HepG2 (cell line): ENCODE results near the gene TMEM170B. TPM values are rescaled to one million over a fixed set of nuclear protein-coding genes. Genes with fewer than 3 reads are reported as not detected.

ENCODE experiments used
- ATAC-seq: fragments of 200-7000 bp; cut with Tn5 transposase; 3 replicates; pipeline ENCODE4 v1.9.1; 2020; ENCODE audit warnings: mild to moderate bottlenecking, moderate library complexity
- BruUV-seq: library from RNA; stranded (reverse); fragments of 400-500 nt; replicated peaks from 2 replicates; lab custom pipeline; 2021; lab: Mats Ljungman, UMichigan
- CTCF ChIA-PET: fragments of 300-600 bp; formaldehyde crosslinking; extraction: SDS; loops from one replicate; lab custom pipeline; 2021; ENCODE audit warnings: low total read pairs, inconsistent platforms, low intra/inter-chr PET ratio; lab: Yijun Ruan, JAX
- POLR2A ChIA-PET: fragments of 350-600 bp; sonication (Branson Sonifier 250); formaldehyde crosslinking; loops from one replicate; lab custom pipeline; 2020; ENCODE audit warnings: antibody characterized with exemption, inconsistent platforms; lab: Yijun Ruan, JAX
- DNase-seq: peaks from one replicate; pipeline ENCODE4 v3.0.0-alpha.2; 2015; ENCODE audit warnings: low spot score
- FAIRE-seq: peaks from 3 replicates; lab custom pipeline; 2011; peaks lifted over from hg19 to GRCh38; lab: Jason Lieb, UNC
- H2AFZ ChIP-seq: one replicate; pipeline ENCODE4 v1.6.1; 2011; ENCODE audit warnings: low read length, inconsistent platforms
- H3K27ac ChIP-seq: fragments of 300-600 bp; 3 replicates; pipeline ENCODE4 v1.8.0; 2011; ENCODE audit warnings: mixed run types, mild to moderate bottlenecking, mixed read lengths, low read length, inconsistent platforms; ENCODE audit not compliant: insufficient read depth; ENCODE audit errors: extremely low read length
- H3K27me3 ChIP-seq, 2 experiments: fragments of 200-600 bp in 1 of 2; 2 replicates in 1 of 2; 3 replicates in 1 of 2; pipeline versions ENCODE4 v1.6.0 to v1.8.0; 2011; ENCODE audit warnings: low read length in 2 of 2, mild to moderate bottlenecking in 2 of 2, moderate library complexity in 2 of 2, inconsistent platforms in 1 of 2; ENCODE audit not compliant: insufficient read depth in 2 of 2, control insufficient read depth in 1 of 2
- H3K36me3 ChIP-seq, 2 experiments: fragments of 200-600 bp in 1 of 2; replicated peaks in 1 of 2; 2 replicates in 1 of 2; 3 replicates in 1 of 2; pipeline versions ENCODE4 v1.5.1 to v1.8.0; 2011; ENCODE audit warnings: low read length in 2 of 2, inconsistent platforms in 1 of 2; ENCODE audit not compliant: insufficient read depth in 2 of 2, control insufficient read depth in 1 of 2
- H3K4me1 ChIP-seq: 2 replicates; pipeline ENCODE4 v1.5.1; 2012; ENCODE audit warnings: low read length, inconsistent platforms; ENCODE audit not compliant: insufficient read depth
- H3K4me2 ChIP-seq: 2 replicates; pipeline ENCODE4 v1.6.0; 2011; ENCODE audit warnings: low read depth, low read length, inconsistent platforms
- H3K4me3 ChIP-seq, 3 experiments: fragments of 200-600 bp in 1 of 3; sonication (generic), shearing (Covaris generic) in 1 of 3; replicated peaks in 1 of 3; 2 replicates each; pipeline ENCODE4 v1.5.1; 2011 to 2016; ENCODE audit warnings: low read length in 3 of 3, inconsistent platforms in 2 of 3, low read depth in 2 of 3, mild to moderate bottlenecking in 2 of 3, control low read depth in 1 of 3, mixed read lengths in 1 of 3; ENCODE audit not compliant: insufficient read depth in 1 of 3
- H3K79me2 ChIP-seq: one replicate; pipeline ENCODE4 v1.6.1; 2011; ENCODE audit warnings: low read length, inconsistent platforms; ENCODE audit not compliant: insufficient read depth
- H3K9ac ChIP-seq: 2 replicates; pipeline ENCODE4 v1.6.0; 2011; ENCODE audit warnings: mild to moderate bottlenecking, low read depth, low read length, inconsistent platforms; ENCODE audit not compliant: insufficient read depth
- H3K9me3 ChIP-seq: 2 replicates; pipeline ENCODE4 v1.5.1; 2012; ENCODE audit warnings: mild to moderate bottlenecking, low read length
- H4K20me1 ChIP-seq: 2 replicates; pipeline ENCODE4 v1.6.0; 2011; ENCODE audit warnings: inconsistent platforms, mild to moderate bottlenecking, low read length, moderate library complexity; ENCODE audit not compliant: insufficient read depth
- ATF7 ChIP-seq, 2 experiments: fragments of 450-650 bp in 1 of 2; sonication (generic) in 1 of 2; formaldehyde crosslinking in 1 of 2; IDR thresholded peaks; 2 replicates each; pipeline versions ENCODE4 v1.4.0 to v1.6.1; 2016 to 2020; ENCODE audit warnings: antibody characterized with exemption in 1 of 2, mild to moderate bottlenecking in 1 of 2, missing genetic modification reagents in 1 of 2
- CREB1 ChIP-seq, 2 experiments: fragments of 450-650 bp in 1 of 2; IDR thresholded peaks; 2 replicates each; pipeline ENCODE4 v1.6.1; 2016 to 2017; ENCODE audit warnings: control low read depth in 1 of 2, mild to moderate bottlenecking in 1 of 2, missing compliant biosample characterization in 1 of 2, missing genetic modification characterization in 1 of 2
- CREM ChIP-seq, 2 experiments: sonication (generic) in 1 of 2; formaldehyde crosslinking in 1 of 2; IDR thresholded peaks; 2 replicates each; pipeline versions ENCODE4 v1.4.0 to v1.6.1; 2016 to 2020; ENCODE audit warnings: antibody characterized with exemption in 1 of 2, mild to moderate bottlenecking in 1 of 2, missing genetic modification reagents in 1 of 2
- RARA ChIP-seq: IDR thresholded peaks from 2 replicates; pipeline ENCODE4 v1.6.1; 2016; ENCODE audit warnings: missing genetic modification reagents, missing compliant biosample characterization
- ZNF737 ChIP-seq: sonication (generic); formaldehyde crosslinking; IDR thresholded peaks from 2 replicates; pipeline ENCODE4 v1.5.0; 2020; ENCODE audit warnings: missing genetic modification reagents, mild to moderate bottlenecking, borderline replicate concordance
- ZNF841 ChIP-seq: sonication (generic); formaldehyde crosslinking; IDR thresholded peaks from 2 replicates; pipeline ENCODE4 v1.8.1; 2023; ENCODE audit warnings: missing genetic modification reagents, borderline replicate concordance
- WGBS: methylation state at CpG from one replicate; pipeline ENCODE4 v1.1.6; 2017; ENCODE audit warnings: low lambda C conversion rate; 5-methylcytosine and 5-hydroxymethylcytosine counted together
- in situ Hi-C: cut with HindIII; loops from 2 replicates; pipeline ENCODE4 v1.10.0; 2017; ENCODE audit warnings: low pct_unique_long_range_greater_than_20kb; ENCODE audit not compliant: extremely low pct_ligation_motif_present
- intact Hi-C: fragments of 100-400 bp; cut with micrococcal nuclease; formaldehyde crosslinking; loops from one replicate; pipeline ENCODE4 v1.10.0; 2022; ENCODE audit not compliant: unreplicated experiment
- polyA plus RNA-seq, 8 experiments: library from polyadenylated mRNA; depleted of rRNA in 3 of 8; stranded (reverse) in 7 of 8; unstranded in 1 of 8; fragments of >200 nt; fragmentation: Illumina TruSeq in 4 of 8; extraction: Trizol in 4 of 8; gene quantifications; 2 replicates each; pipeline versions ENCODE4 v1.2.1 to v1.2.3, GENCODE V29; 2011 to 2016; ENCODE audit warnings: low read depth in 4 of 8, missing spikeins in 1 of 8, mixed read lengths in 1 of 8; ENCODE audit not compliant: insufficient read depth in 1 of 8
- total RNA-seq, 5 experiments: library from RNA; depleted of rRNA; stranded (reverse); fragments of >200 nt; fragmentation: Illumina TruSeq; extraction: Trizol; gene quantifications; 2 replicates each; pipeline ENCODE4 v1.2.3, GENCODE V29; 2016; ENCODE audit warnings: low read depth in 1 of 5
- TF ChIP-seq, protein P1 (sequence below): sonication (generic); formaldehyde crosslinking; IDR thresholded peaks from 2 replicates; pipeline ENCODE4 v1.4.0; 2020; ENCODE audit warnings: low read depth, mild to moderate bottlenecking, missing genetic modification reagents

The TMEM170B gene
- total and polyA plus RNA-seq, 2 of the 13 experiments (the other 11 are each of a cell fraction or from before 2014, with no cell fraction given) = 3.3 to 9.4 TPM

DNA sequence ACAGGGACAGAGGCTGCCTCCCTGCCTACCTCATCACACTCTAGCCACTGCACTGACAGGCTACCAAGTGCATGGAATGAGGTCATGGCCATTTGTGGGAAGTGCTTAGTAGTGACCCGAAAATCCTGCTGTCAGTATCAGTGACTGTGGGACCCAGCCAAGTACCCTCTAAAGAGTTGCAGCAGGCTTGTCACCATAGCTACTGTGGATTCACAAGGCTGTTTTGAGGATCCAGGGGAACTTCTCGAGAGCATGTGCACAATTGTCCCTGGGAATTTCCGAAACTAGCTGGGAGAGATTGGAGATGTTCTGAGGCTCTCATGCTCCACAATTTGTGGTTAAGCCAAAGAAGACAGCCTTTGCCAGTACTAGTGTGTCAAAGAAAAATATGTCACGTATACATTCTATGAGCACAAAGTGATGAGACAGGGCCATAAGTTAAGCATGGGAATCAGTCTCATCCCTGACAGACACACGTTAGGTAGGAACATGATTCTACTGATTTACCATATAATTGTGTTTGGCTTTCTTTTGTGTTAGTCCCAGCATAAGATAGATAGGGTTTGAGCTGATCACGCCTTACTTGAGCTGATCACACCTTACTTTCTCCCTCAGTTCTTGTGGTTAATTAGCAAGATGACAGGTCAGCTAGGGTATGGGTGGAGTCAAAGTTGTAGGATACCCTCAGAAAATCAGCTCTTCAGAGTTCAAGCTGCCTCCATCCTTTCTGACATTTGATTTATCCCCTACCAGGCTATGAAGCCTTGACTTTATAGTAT is 42.6 kb upstream of the TMEM170B start (continued):
- peak; percentile 22; the same call in 1 of the 2 replicates for TF ChIP-seq ATF7 (IDR thresholded peaks at IDR 0.05)
- no peak for TF ChIP-seq ATF7 (CRISPR knock-in tag; IDR thresholded peaks at IDR 0.05)
- TF ChIP-seq ZNF841 = no peak
- TF ChIP-seq ZNF737 (CRISPR knock-in tag) = 0 out of 2 replicates have a peak, but pooled peaks have one; percentile 45
- TF ChIP-seq RARA (CRISPR knock-in tag) = 0 out of 2 replicates have a peak, but pooled peaks have one; percentile 25

GRCh38 chr6:11495565-11496145 is 41.9 kb upstream of the TMEM170B start:
- no peak for FAIRE-seq
- no peak overlapping the region for H3K4me2 ChIP-seq
- in situ Hi-C loops (loop anchor here (5.0 to 10.0 kb wide), 5 partner anchors 131 to 541 kb away; partner anchors contain the start of gene NEDD9), intact Hi-C loops (loop anchor here (1.0 to 5.0 kb wide), 10 partner anchors 80 to 541 kb away; partner anchors contain the start of gene SMIM13)
- ChIA-PET CTCF (interaction anchor here (0.9 to 4.8 kb wide), 9 partner anchors 80 to 544 kb away, joined by 3 to 92 read pairs (median 12); partner anchors contain the start of genes NEDD9 and SMIM13), POLR2A (interaction anchor here (1.2 to 1.6 kb wide), 3 partner anchors 128 to 542 kb away, joined by 3 to 7 read pairs (median 5); partner anchors contain the start of gene NEDD9)
- TF ChIP-seq, protein P1, sequence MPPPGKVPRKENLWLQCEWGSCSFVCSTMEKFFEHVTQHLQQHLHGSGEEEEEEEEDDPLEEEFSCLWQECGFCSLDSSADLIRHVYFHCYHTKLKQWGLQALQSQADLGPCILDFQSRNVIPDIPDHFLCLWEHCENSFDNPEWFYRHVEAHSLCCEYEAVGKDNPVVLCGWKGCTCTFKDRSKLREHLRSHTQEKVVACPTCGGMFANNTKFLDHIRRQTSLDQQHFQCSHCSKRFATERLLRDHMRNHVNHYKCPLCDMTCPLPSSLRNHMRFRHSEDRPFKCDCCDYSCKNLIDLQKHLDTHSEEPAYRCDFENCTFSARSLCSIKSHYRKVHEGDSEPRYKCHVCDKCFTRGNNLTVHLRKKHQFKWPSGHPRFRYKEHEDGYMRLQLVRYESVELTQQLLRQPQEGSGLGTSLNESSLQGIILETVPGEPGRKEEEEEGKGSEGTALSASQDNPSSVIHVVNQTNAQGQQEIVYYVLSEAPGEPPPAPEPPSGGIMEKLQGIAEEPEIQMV = no peak
- TF ChIP-seq CREB1 (IDR thresholded peaks at IDR 0.05) (no peak), CREB1 (CRISPR knock-in tag; IDR thresholded peaks at IDR 0.05) (peak; percentile 17; the same call in 1 of the 2 replicates), CREM (IDR thresholded peaks at IDR 0.05) (0 out of 2 replicates have a peak, but pooled peaks have one; percentile 13), CREM (CRISPR knock-in tag; IDR thresholded peaks at IDR 0.05) (no peak)
- H2AFZ ChIP-seq = no peak overlapping the region
- BruUV-seq = no TSS peak
- no peaks in the 10 kb centered on the region for H3K36me3 ChIP-seq
- H4K20me1 ChIP-seq = no peaks in the 10 kb centered on the region
- no peaks in the 10 kb centered on the region for H3K27me3 ChIP-seq
- 0 out of 2 replicates have a peak, but pooled peaks cover 2% of the 10 kb centered on the region for H3K9me3 ChIP-seq
- no peak overlapping the region for H3K9ac ChIP-seq
- peak overlapping the region; percentile 10 for H3K27ac ChIP-seq
- H3K79me2 ChIP-seq = no peaks in the 10 kb centered on the region
- ATAC-seq = no peak
- DNase-seq = no peak
- H3K4me3 ChIP-seq = no peak overlapping the region
- WGBS = 47% methylated on average over 4 of the region's 4 CpGs
- H3K4me1 ChIP-seq = peaks cover 74% of the 10 kb centered on the region
